Effector CD4-positive, alpha-beta T cell (primary cell): ENCODE measurements around the gene RPS8.
"Not testable (repeated sequence)": the region's sequence is repeated elsewhere in the genome, so short reads cannot be mapped to it uniquely, and the experiment has no call there.

ENCODE experiments used
- DNase-seq: peaks from one replicate; pipeline ENCODE4 v3.0.0-alpha.2; 2020

Gene RPS8

GRCh38 chr1:44820328-44821239, 45.2 kb downstream of the RPS8 start:
- no peak for DNase-seq

DNA sequence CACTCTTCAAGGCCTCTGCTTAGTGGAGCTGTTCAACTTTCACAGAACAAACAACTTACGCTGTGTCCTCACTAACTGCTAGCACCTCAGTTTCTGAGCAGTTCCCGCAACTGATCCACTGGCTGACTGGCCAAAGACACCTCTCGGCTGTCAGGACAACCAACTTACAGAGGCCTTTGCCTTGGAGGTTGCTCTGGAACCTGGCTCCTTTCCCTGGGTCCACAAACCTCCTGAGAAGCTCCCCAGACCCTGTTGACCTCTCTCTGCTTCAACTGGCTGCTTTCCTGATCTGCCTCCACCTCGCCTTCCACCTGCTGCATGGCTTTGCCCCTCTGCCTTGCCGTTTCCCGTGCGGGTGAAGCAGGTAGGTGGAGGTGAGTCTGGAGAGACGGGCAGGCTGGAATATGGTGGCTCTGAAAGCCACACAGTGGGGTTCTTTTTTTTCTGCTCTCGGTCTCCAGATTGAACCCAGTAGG, 45.9 kb downstream of the RPS8 start:
- no peak for DNase-seq

- DNase-seq: no peak
Measured at GRCh38 chr1:44822131-44822701, 46.9 kb downstream of the RPS8 start.

DNA sequence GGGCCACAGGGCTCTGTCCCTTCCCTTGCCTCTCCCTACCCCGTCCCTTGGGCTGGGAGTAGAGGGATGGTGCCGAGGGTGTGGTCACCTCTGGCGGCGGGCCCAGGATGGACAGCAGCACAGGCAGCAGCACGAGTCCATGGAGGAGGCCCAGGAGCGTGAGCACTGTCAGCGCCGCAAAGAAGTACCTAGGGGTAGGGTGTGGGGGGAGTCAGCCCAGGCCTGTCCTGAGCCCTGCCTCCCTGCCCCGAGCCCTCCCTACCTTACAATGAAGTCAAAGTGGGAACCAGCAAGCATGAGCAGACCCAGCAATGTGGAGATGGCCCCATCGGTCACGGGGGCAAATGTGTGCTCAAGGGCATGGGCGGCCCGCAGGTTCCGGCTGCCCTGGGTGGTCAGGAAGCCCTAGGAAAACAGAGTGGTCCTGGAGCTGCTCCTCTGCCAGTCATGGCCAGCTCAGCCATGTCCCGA, 47.7 kb downstream of the RPS8 start:
- no peak for DNase-seq

- DNase-seq: not testable (repeated sequence)
Measured at GRCh38 chr1:44824392-44824791, 49.1 kb downstream of the RPS8 start.

DNA sequence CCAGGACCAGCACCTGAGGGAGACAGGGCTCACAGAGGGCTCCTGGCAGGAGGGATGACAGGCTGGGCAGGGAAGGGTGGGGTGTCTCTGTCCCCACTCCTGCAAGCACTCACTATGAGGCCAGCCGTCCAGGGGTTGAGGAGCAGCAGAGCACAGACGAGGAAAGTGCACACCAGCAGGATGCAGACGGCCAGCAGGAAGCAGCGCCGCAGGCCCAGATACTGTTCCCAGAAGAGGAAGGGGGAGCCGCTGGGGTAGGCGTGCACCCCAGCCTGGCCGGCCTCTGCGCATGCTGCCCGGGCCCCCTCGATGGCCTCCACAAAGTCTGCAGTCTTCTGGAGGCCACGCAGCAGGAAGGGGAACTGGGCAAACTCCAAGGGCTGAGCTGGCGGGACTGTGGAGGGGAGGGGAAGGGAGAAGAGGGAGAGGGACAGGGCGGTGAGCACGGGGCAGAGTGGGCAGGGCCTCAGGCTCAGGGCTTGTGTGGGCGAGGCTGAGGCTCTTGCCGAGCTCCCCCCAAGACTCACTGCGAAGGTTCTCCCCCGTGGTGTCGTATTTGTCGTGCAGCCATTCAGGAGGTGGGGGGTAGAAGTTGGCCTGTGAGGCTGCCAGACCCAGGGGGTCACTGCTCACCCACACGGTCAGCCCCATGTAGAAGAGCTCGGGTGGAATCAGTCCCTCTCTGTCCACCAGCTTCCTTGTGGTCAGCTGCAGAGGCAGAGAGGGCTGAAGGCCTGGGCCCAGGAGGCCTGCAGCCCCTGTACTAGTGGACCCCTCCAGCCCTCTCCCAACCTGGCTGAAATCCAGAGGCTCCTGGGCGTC, 51.2 kb downstream of the RPS8 start:
- no peak for DNase-seq

DNA sequence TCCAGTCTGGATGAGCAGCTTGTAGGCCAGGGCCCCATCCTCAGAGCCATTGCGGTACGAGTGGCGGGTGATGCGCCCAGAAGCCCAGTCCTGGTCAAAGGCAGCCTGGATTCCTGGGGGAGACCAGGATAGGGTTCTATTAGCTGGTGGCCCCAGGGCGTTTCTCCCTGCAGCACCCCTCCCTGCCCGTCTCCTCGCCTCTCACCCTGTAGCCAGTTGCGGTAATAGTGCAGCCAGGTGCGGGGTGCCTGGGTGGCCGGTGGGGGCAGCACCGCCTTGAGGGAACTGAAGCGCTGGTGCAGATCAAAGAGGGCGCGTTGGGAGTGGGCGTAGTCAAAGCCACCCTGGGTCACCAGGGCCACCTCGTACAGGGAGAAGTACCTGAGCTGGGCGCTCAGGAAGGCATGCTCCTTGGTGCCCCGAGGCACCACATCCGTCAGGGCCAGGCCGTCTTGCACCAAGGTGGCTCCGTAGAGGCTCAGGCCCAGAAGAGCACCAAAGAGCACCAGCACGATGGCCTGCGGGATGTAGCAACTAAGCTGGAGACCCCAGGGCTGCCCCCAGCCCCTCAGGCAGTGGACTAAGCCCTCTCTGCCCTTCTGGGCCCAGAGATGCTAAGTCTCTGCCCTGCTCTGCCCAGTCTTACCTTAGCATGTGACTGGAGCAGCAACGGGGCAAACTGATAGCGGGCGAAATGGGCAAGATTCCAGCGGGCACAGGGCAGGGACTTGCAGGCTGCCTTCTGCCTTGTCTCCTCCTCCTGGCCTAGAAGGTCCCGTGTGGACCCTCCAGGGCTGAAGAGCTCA, 52.1 kb downstream of the RPS8 start:
- no peak for DNase-seq

DNA sequence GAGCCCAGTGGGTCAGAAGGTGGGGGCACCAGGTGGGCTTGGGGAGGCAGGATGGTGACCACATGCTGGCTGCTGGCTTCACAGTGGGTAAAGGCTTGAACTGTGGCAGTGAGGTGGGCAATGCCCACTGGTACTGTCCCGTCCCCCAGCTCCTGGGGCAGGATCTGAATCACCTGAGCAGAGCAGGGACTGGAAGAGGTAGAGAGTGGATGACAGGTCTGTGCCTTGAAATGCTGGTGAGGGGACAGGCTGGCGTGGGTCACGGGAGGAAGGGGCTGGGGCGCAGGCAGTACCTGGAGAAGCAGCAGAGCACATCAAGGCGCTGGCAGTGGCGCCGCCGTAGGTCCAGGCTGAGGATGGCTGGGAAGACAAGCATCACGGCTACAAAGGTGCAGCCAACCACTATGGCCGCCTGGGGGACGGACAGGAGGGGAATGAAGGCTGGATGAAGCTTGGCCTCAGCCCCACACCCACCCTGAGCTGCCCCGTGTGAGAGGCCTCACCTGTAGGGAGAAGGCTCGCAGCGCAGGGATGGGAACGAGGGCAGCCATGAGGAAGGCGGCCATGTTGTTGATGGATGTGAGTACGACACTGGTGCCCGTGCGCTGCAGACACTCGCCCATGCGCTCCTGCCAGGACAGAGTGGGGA, 52.8 kb downstream of the RPS8 start:
- no peak for DNase-seq
